Heart left ventricle (tissue), 16 donors: ENCODE results near the gene SPTBN1. TPM values are rescaled to one million over a fixed set of nuclear protein-coding genes. Genes with fewer than 3 reads are reported as not detected.

Source experiments
- ATAC-seq, 4 donors: fragments of 200-7000 bp; cut with Tn5 transposase; one replicate each; pipeline ENCODE4 v1.9.1; 2020 to 2022; ENCODE audit warnings: moderate library complexity in 4 of 4, mild to moderate bottlenecking in 3 of 4, moderate number of reproducible peaks in 1 of 4
- DNase-seq, 5 donors: peaks; one replicate each; pipeline ENCODE4 v3.0.0-alpha.2; 2020
- H3K27ac ChIP-seq, 12 donors: fragments of 200-600 bp; sonication (generic) in 4 of 12; one replicate each; pipeline versions ENCODE4 v1.5.0 to v1.8.0; 2016 to 2022; ENCODE audit warnings: mild to moderate bottlenecking in 2 of 12
- H3K27me3 ChIP-seq, 9 donors: fragments of 200-600 bp; sonication (generic) in 2 of 9; one replicate each; pipeline versions ENCODE4 v1.5.1 to v1.8.0; 2016 to 2022; ENCODE audit warnings: mild to moderate bottlenecking in 3 of 9
- H3K36me3 ChIP-seq, 9 donors: fragments of 200-600 bp; sonication (generic) in 2 of 9; one replicate each; pipeline versions ENCODE4 v1.5.0 to v1.8.0; 2018 to 2022; ENCODE audit warnings: mild to moderate bottlenecking in 2 of 9
- H3K4me1 ChIP-seq, 12 donors: fragments of 200-600 bp; sonication (generic) in 4 of 12; one replicate each; pipeline versions ENCODE4 v1.5.0 to v1.8.0; 2016 to 2022; ENCODE audit warnings: mild to moderate bottlenecking in 3 of 12
- H3K4me3 ChIP-seq, 12 donors: fragments of 200-600 bp; sonication (generic) in 4 of 12; one replicate each; pipeline versions ENCODE4 v1.5.0 to v1.8.0; 2017 to 2022; ENCODE audit warnings: mild to moderate bottlenecking in 9 of 12, moderate library complexity in 4 of 12
- H3K9me3 ChIP-seq, 12 donors: fragments of 200-600 bp; sonication (generic) in 4 of 12; one replicate each; pipeline versions ENCODE4 v1.5.0 to v1.8.0; 2016 to 2022; ENCODE audit warnings: mild to moderate bottlenecking in 1 of 12
- CTCF ChIP-seq, 12 donors: fragments of 200-600 bp; sonication (generic) in 4 of 12; IDR thresholded peaks; one replicate each; pipeline versions ENCODE4 v1.5.0 to v1.8.0; 2018 to 2022; ENCODE audit warnings: antibody characterized with exemption in 12 of 12, mild to moderate bottlenecking in 5 of 12
- POLR2A ChIP-seq, 2 donors: fragments of 450-650 bp; IDR thresholded peaks; one replicate each; pipeline ENCODE4 v1.6.1; 2017; ENCODE audit warnings: antibody characterized with exemption in 2 of 2, mild to moderate bottlenecking in 2 of 2, moderate library complexity in 2 of 2
- WGBS, 4 donors: extraction: QIAGEN DNeasy Blood & Tissue Kit in 2 of 4; methylation state at CpG; one replicate each; pipeline versions ENCODE4 v1.1.5 to v1.1.7; 2013 to 2018; 5-methylcytosine and 5-hydroxymethylcytosine counted together
- intact Hi-C, 10 donors: fragments of 100-400 bp; cut with DNase I; formaldehyde crosslinking; loops; one replicate each; pipeline versions ENCODE4 v1.11.1 to v1.14.2; 2022
- polyA plus RNA-seq, 2 donors: library from polyadenylated mRNA; stranded (reverse); fragments of 200-250 nt; gene quantifications; one replicate each; pipeline ENCODE4 v1.2.3, GENCODE V29; 2013
- total RNA-seq, 9 donors: library from RNA; depleted of rRNA in 2 of 9; stranded (reverse); fragments of >200 nt in 2 of 9; fragmentation: NEBNext Ultra II Directional in 3 of 9; extraction: Animal tissue kit (Norgen Biotek cat#: 25700) in 3 of 9; gene quantifications; one replicate each; pipeline versions ENCODE4 v1.1.0 to v1.2.4, GENCODE V29; 2016 to 2023
- donor health status: ischemic (EF 13 %, LVEDD 7.1; RV severe dilation, severe dysfunction).
- donor health status: healthy with polysubstance abuse.
- donor health status: DM: no; HTN: yes; CAD: no.
- donor health status: DM: no; HTN: no; CAD: no.
- donor health status: ischemic (EF 25% LVEDD 6.9; RV normal size, moderate dysfunction).
- donor health status: ischemic (EF 25% LVEDD 5.7; RV mildly dilated, moderate dysfunction).
- donor health status: healthy.
- donor health status: DM: yes; HTN: yes; CAD: no.
- donor health status: ischemic (EF 35%, LVEDD 5.7; RV mildly dilated, moderate dysfunction).
- donor health status: nonischemic (EF 11% LVEDD 7.7; RV severe dilation, severe dysfunction).
- donor health status: DM: yes; HTN: yes; CAD: no.
- donor health status: PGD.
- donor health status: ischemic (EF 29% LVEDD 5.4; RV normal size, mild dysfunction).
- donor health status: nonischemic (EF 23%, LVEDD 6.1; RV moderate dilation, normal function).

SPTBN1 gene
- total and polyA plus RNA-seq, 11 donors: 124 to 659 (median 422) TPM

GRCh38 chr2:54570925-54571694, 115.0 kb downstream of the SPTBN1 start:
- peak; percentile 40 to 63 (median 54) for ATAC-seq
- peak overlapping the region in 11 of 12 donors; percentile 18 to 91 (median 72) for H3K27ac ChIP-seq
- no peaks in the 10 kb centered on the region for H3K9me3 ChIP-seq
- H3K27me3 ChIP-seq: no peaks in the 10 kb centered on the region
- no peak overlapping the region for H3K4me3 ChIP-seq
- DNase-seq: peak in 4 of 5 donors; percentile 56 to 64 (median 60)
- intact Hi-C loops: loop anchor here in 1 of 10 donors (5.0 kb wide), 1 partner anchor 114 kb away; the partner anchor contains the start of gene SPTBN1
- TF ChIP-seq POLR2A (IDR thresholded peaks at IDR 0.05) (no peak), CTCF (IDR thresholded peaks at IDR 0.05) (no peak)
- peaks cover 0 to 18% (median 0%) of the 10 kb centered on the region in 9 donors for H3K36me3 ChIP-seq
- peaks cover 46 to 95% (median 83%) of the 10 kb centered on the region in 12 donors for H3K4me1 ChIP-seq
- 2 to 6% (median 4%) methylated on average over 10 of the region's 10 CpGs for WGBS, 4 donors

- Histone ChIP-seq H3K27ac (peak overlapping the region; percentile 11 to 91 (median 72)), H3K9me3 (no peaks in the 10 kb centered on the region), H3K36me3 (peaks cover 0 to 13% (median 0%) of the 10 kb centered on the region in 9 donors), H3K27me3 (no peaks in the 10 kb centered on the region), H3K4me1 (peaks cover 48 to 99% (median 92%) of the 10 kb centered on the region in 12 donors), H3K4me3 (no peak overlapping the region)
- no peak for TF ChIP-seq CTCF (IDR thresholded peaks at IDR 0.05)
- TF ChIP-seq POLR2A (IDR thresholded peaks at IDR 0.05): no peak
- WGBS, 4 donors: 2 to 3% (median 3%) methylated on average over 4 of the region's 4 CpGs
- intact Hi-C loops: loop anchor here in 1 of 10 donors (5.0 kb wide), 1 partner anchor 115 kb away; the partner anchor contains the start of gene SPTBN1
- ATAC-seq (peak in 3 of 4 donors; percentile 27 to 70 (median 51)), DNase-seq (no peak)
Observed at GRCh38 chr2:54572262-54572635, 116.1 kb downstream of the SPTBN1 start.

GRCh38 chr2:54572636-54573536, 116.8 kb downstream of the SPTBN1 start:
- Histone ChIP-seq H3K36me3 (peaks cover 0 to 7% (median 0%) of the 10 kb centered on the region in 9 donors), H3K9me3 (no peaks in the 10 kb centered on the region), H3K27ac (peak overlapping the region; percentile 11 to 91 (median 72)), H3K4me3 (peak overlapping the region in 1 of 12 donors; percentile 2), H3K27me3 (no peaks in the 10 kb centered on the region), H3K4me1 (peaks cover 54 to 99% (median 97%) of the 10 kb centered on the region in 12 donors)
- ATAC-seq (peak in 3 of 4 donors; percentile 25 to 60 (median 40)), DNase-seq (peak in 1 of 5 donors; percentile 45)
- intact Hi-C loops: loop anchor here in 1 of 10 donors (5.0 kb wide), 1 partner anchor 116 kb away; the partner anchor contains the start of gene SPTBN1
- WGBS, 4 donors: 35 to 55% (median 44%) methylated on average over 9 of the region's 9 CpGs
- TF ChIP-seq CTCF (IDR thresholded peaks at IDR 0.05) (no peak), POLR2A (IDR thresholded peaks at IDR 0.05) (no peak)
